Heart left ventricle (tissue), 13 donors: Measurements from ENCODE around the gene ZNF658.
"Not testable (repeated sequence)": the region's sequence is repeated elsewhere in the genome, so short reads cannot be mapped to it uniquely, and the experiment has no call there.

ENCODE experiments used
- CTCF ChIP-seq, 12 donors: fragments of 200-600 bp; sonication (generic) in 4 of 12; IDR thresholded peaks; one replicate each; pipeline versions ENCODE4 v1.5.0 to v1.8.0; 2018 to 2022; ENCODE audit warnings: antibody characterized with exemption in 12 of 12, mild to moderate bottlenecking in 5 of 12
- POLR2A ChIP-seq, 2 donors: fragments of 450-650 bp; IDR thresholded peaks; one replicate each; pipeline ENCODE4 v1.6.1; 2017; ENCODE audit warnings: antibody characterized with exemption in 2 of 2, mild to moderate bottlenecking in 2 of 2, moderate library complexity in 2 of 2
- donor health status: ischemic (EF 13 %, LVEDD 7.1; RV severe dilation, severe dysfunction).
- donor health status: DM: no; HTN: yes; CAD: no.
- donor health status: DM: no; HTN: no; CAD: no.
- donor health status: ischemic (EF 25% LVEDD 6.9; RV normal size, moderate dysfunction).
- donor health status: ischemic (EF 25% LVEDD 5.7; RV mildly dilated, moderate dysfunction).
- donor health status: ischemic (EF 35%, LVEDD 5.7; RV mildly dilated, moderate dysfunction).
- donor health status: nonischemic (EF 11% LVEDD 7.7; RV severe dilation, severe dysfunction).
- donor health status: DM: yes; HTN: yes; CAD: no.
- donor health status: PGD.
- donor health status: ischemic (EF 29% LVEDD 5.4; RV normal size, mild dysfunction).
- donor health status: nonischemic (EF 23%, LVEDD 6.1; RV moderate dilation, normal function).

- not testable (repeated sequence) for TF ChIP-seq POLR2A, CTCF (IDR thresholded peaks at IDR 0.05)
Measured at GRCh38 chr9:66880605-66881004, 19.9 kb upstream of the ZNF658 start.
